GM18858 (cell line): ENCODE measurements around the gene FSD1L.
"Not testable (repeated sequence)": the region's sequence is repeated elsewhere in the genome, so short reads cannot be mapped to it uniquely, and the experiment has no call there.

Experiments
- ATAC-seq: cut with Tn5 transposase; IDR thresholded peaks from one replicate; pipeline ENCODE4 v1.9.1; 2021; ENCODE audit not compliant: unreplicated experiment

FSD1L gene

GRCh38 chr9:105541838-105542237 lies 94.0 kb downstream of the FSD1L start:
- ATAC-seq: peak; percentile 94

GRCh38 chr9:105554042-105554441 lies 106.2 kb downstream of the FSD1L start:
- no peak for ATAC-seq

- peak; percentile 93 for ATAC-seq
Measured at GRCh38 chr9:105557804-105558610, 110.2 kb downstream of the FSD1L start, which contains the start of gene FKTN. Gene FKTN, plus strand, starts transcription at chr9:105558131. Its CDS starts 16,902 bp downstream, at chr9:105575033.

- ATAC-seq: no peak
Measured at GRCh38 chr9:105572455-105572854, 124.6 kb downstream of the FSD1L start.

GRCh38 chr9:105579952-105580351 lies 132.1 kb downstream of the FSD1L start:
- not testable (repeated sequence) for ATAC-seq

- ATAC-seq: not testable (repeated sequence)
Measured at GRCh38 chr9:105581550-105581949, 133.7 kb downstream of the FSD1L start.

- ATAC-seq: no peak
Measured at GRCh38 chr9:105593145-105593544, 145.3 kb downstream of the FSD1L start.
